HepG2 (cell line): ENCODE measurements around the gene C2orf42. TPM values are rescaled to one million over a fixed set of nuclear protein-coding genes. Genes with fewer than 3 reads are reported as not detected.

Experiments
- BATF2 ChIP-seq: sonication (generic); formaldehyde crosslinking; IDR thresholded peaks from 2 replicates; pipeline ENCODE4 v1.8.0; 2022; ENCODE audit warnings: mild to moderate bottlenecking, missing genetic modification reagents, moderate library complexity
- CEBPB ChIP-seq: IDR thresholded peaks from 2 replicates; pipeline ENCODE4 v1.6.1; 2011; ENCODE audit warnings: low read depth, low read length, improper control_type of control experiment, borderline replicate concordance
- DNMT1 ChIP-seq: sonication (generic); formaldehyde crosslinking; IDR thresholded peaks from 2 replicates; pipeline ENCODE4 v1.5.1; 2020; ENCODE audit warnings: mild to moderate bottlenecking, missing genetic modification reagents
- EP300 ChIP-seq, 3 experiments: sonication (generic) in 1 of 3; formaldehyde crosslinking in 1 of 3; IDR thresholded peaks; 2 replicates each; pipeline versions ENCODE4 v1.5.1 to v1.6.1; 2011 to 2020; ENCODE audit warnings: low read depth in 2 of 3, low read length in 2 of 3, borderline replicate concordance in 1 of 3, improper control_type of control experiment in 1 of 3, mild to moderate bottlenecking in 1 of 3, missing genetic modification reagents in 1 of 3, moderate library complexity in 1 of 3
- NCOA2 ChIP-seq: sonication (generic); formaldehyde crosslinking; IDR thresholded peaks from 2 replicates; pipeline ENCODE4 v1.8.0; 2022; ENCODE audit warnings: inconsistent platforms
- NR0B2 ChIP-seq: sonication (generic); formaldehyde crosslinking; IDR thresholded peaks from 2 replicates; pipeline ENCODE4 v1.4.0; 2020; ENCODE audit warnings: mild to moderate bottlenecking, missing genetic modification reagents
- PLRG1 ChIP-seq: fragments of 450-650 bp; conservative IDR thresholded peaks from 2 replicates; pipeline ENCODE4 v1.6.1; 2016
- POLR2AphosphoS2 ChIP-seq: IDR thresholded peaks from 2 replicates; pipeline ENCODE4 v1.6.1; 2011; ENCODE audit warnings: low read depth, low read length, improper control_type of control experiment
- SMARCC2 ChIP-seq: fragments of 450-650 bp; IDR thresholded peaks from 2 replicates; pipeline ENCODE4 v1.6.1; 2017; ENCODE audit warnings: antibody characterized with exemption, mild to moderate bottlenecking
- SNAPC2 ChIP-seq: sonication (generic); formaldehyde crosslinking; IDR thresholded peaks from 2 replicates; pipeline ENCODE4 v1.8.1; 2022; ENCODE audit warnings: mild to moderate bottlenecking, missing genetic modification reagents
- TSC22D2 ChIP-seq: sonication (generic); formaldehyde crosslinking; IDR thresholded peaks from 2 replicates; pipeline ENCODE4 v1.5.1; 2020; ENCODE audit warnings: missing genetic modification reagents, mild to moderate bottlenecking, borderline replicate concordance
- ZNF17 ChIP-seq: sonication (generic); formaldehyde crosslinking; IDR thresholded peaks from 2 replicates; pipeline ENCODE4 v1.5.0; 2020; ENCODE audit warnings: mild to moderate bottlenecking, missing genetic modification reagents
- ZNF251 ChIP-seq: sonication (generic); formaldehyde crosslinking; IDR thresholded peaks from 2 replicates; pipeline ENCODE4 v1.9.0; 2021; ENCODE audit warnings: mild to moderate bottlenecking, missing genetic modification reagents
- ZNF317 ChIP-seq: sonication (generic); formaldehyde crosslinking; IDR thresholded peaks from 2 replicates; pipeline ENCODE4 v1.5.0; 2020; ENCODE audit warnings: mild to moderate bottlenecking, missing genetic modification reagents
- ZNF333 ChIP-seq: sonication (generic); formaldehyde crosslinking; IDR thresholded peaks from 2 replicates; pipeline ENCODE4 v1.4.0; 2020; ENCODE audit warnings: mild to moderate bottlenecking, missing genetic modification reagents, borderline replicate concordance
- ZNF337 ChIP-seq: sonication (generic); formaldehyde crosslinking; IDR thresholded peaks from 2 replicates; pipeline ENCODE4 v1.5.1; 2020; ENCODE audit warnings: missing genetic modification reagents, low read depth, mild to moderate bottlenecking, borderline replicate concordance
- ZNF598 ChIP-seq: sonication (generic); formaldehyde crosslinking; IDR thresholded peaks from 2 replicates; pipeline ENCODE4 v1.5.1; 2020; ENCODE audit warnings: mild to moderate bottlenecking, missing genetic modification reagents, borderline replicate concordance
- ZNF629 ChIP-seq: sonication (generic); formaldehyde crosslinking; conservative IDR thresholded peaks from 2 replicates; pipeline ENCODE4 v1.5.0; 2020; ENCODE audit warnings: missing genetic modification reagents
- ZNF674 ChIP-seq: sonication (generic); formaldehyde crosslinking; IDR thresholded peaks from 2 replicates; pipeline ENCODE4 v1.5.0; 2020; ENCODE audit warnings: low read depth, mild to moderate bottlenecking, missing genetic modification reagents
- ZNF747 ChIP-seq: sonication (generic); formaldehyde crosslinking; IDR thresholded peaks from 2 replicates; pipeline ENCODE4 v1.8.1; 2023; ENCODE audit warnings: missing genetic modification reagents, mild to moderate bottlenecking, borderline replicate concordance
- ZNF773 ChIP-seq: sonication (generic); formaldehyde crosslinking; IDR thresholded peaks from 2 replicates; pipeline ENCODE4 v1.4.0; 2020; ENCODE audit warnings: missing genetic modification reagents, borderline replicate concordance
- ZSCAN21 ChIP-seq: sonication (generic); formaldehyde crosslinking; IDR thresholded peaks from 2 replicates; pipeline ENCODE4 v1.8.0; 2022; ENCODE audit warnings: mild to moderate bottlenecking, missing genetic modification reagents, moderate library complexity, borderline replicate concordance
- polyA plus RNA-seq, 8 experiments: library from polyadenylated mRNA; depleted of rRNA in 3 of 8; stranded (reverse) in 7 of 8; unstranded in 1 of 8; fragments of >200 nt; fragmentation: Illumina TruSeq in 4 of 8; extraction: Trizol in 4 of 8; gene quantifications; 2 replicates each; pipeline versions ENCODE4 v1.2.1 to v1.2.3, GENCODE V29; 2011 to 2016; ENCODE audit warnings: low read depth in 4 of 8, missing spikeins in 1 of 8, mixed read lengths in 1 of 8; ENCODE audit not compliant: insufficient read depth in 1 of 8
- total RNA-seq, 5 experiments: library from RNA; depleted of rRNA; stranded (reverse); fragments of >200 nt; fragmentation: Illumina TruSeq; extraction: Trizol; gene quantifications; 2 replicates each; pipeline ENCODE4 v1.2.3, GENCODE V29; 2016; ENCODE audit warnings: low read depth in 1 of 5
- TF ChIP-seq, protein P1 (sequence below): sonication (generic); formaldehyde crosslinking; IDR thresholded peaks from 2 replicates; pipeline ENCODE4 v1.4.0; 2020; ENCODE audit warnings: missing genetic modification reagents
- TF ChIP-seq, protein P2 (sequence below): sonication (generic); formaldehyde crosslinking; IDR thresholded peaks from 2 replicates; pipeline ENCODE4 v1.5.0; 2020; ENCODE audit warnings: missing genetic modification reagents

The C2orf42 gene
- total and polyA plus RNA-seq, 2 of the 13 experiments (the other 11 are each of a cell fraction or from before 2014, with no cell fraction given): 9.3 to 9.9 TPM

GRCh38 chr2:70142590-70143313 is 48.1 kb downstream of the C2orf42 start (continued):
- TF ChIP-seq ZNF598 (CRISPR knock-in tag): peak; percentile 55; the same call in 1 of the 2 replicates
- TF ChIP-seq ZNF674 (CRISPR knock-in tag): 0 out of 2 replicates have a peak, but pooled peaks have one; percentile 29
- TF ChIP-seq ZNF773 (CRISPR knock-in tag): no peak
- TF ChIP-seq TSC22D2 (CRISPR knock-in tag): peak; percentile 92
- peak; percentile 87; the same call in 1 of the 2 replicates for TF ChIP-seq SNAPC2 (CRISPR knock-in tag)
- TF ChIP-seq SMARCC2: peak; percentile 32; the same call in 1 of the 2 replicates
- peak; percentile 76 for TF ChIP-seq NCOA2
- TF ChIP-seq ZNF337 (CRISPR knock-in tag): peak; percentile 94; the same call in 1 of the 2 replicates
- TF ChIP-seq, protein P1, sequence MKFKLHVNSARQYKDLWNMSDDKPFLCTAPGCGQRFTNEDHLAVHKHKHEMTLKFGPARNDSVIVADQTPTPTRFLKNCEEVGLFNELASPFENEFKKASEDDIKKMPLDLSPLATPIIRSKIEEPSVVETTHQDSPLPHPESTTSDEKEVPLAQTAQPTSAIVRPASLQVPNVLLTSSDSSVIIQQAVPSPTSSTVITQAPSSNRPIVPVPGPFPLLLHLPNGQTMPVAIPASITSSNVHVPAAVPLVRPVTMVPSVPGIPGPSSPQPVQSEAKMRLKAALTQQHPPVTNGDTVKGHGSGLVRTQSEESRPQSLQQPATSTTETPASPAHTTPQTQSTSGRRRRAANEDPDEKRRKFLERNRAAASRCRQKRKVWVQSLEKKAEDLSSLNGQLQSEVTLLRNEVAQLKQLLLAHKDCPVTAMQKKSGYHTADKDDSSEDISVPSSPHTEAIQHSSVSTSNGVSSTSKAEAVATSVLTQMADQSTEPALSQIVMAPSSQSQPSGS (CRISPR knock-in tag): peak; percentile 100
- TF ChIP-seq EP300 (IDR thresholded peaks at IDR 0.05; ENCODE audit: low read depth in 2 of 2, low read length in 2 of 2): peak; percentile 72 to 87
- TF ChIP-seq EP300 (CRISPR knock-in tag; IDR thresholded peaks at IDR 0.05; ENCODE audit: borderline replicate concordance): peak; percentile 89
- TF ChIP-seq ZSCAN21 (CRISPR knock-in tag): no peak; the same call in 1 of the 2 replicates
- peak; percentile 22; the same call in 1 of the 2 replicates for TF ChIP-seq DNMT1 (CRISPR knock-in tag)
- TF ChIP-seq, protein P2, sequence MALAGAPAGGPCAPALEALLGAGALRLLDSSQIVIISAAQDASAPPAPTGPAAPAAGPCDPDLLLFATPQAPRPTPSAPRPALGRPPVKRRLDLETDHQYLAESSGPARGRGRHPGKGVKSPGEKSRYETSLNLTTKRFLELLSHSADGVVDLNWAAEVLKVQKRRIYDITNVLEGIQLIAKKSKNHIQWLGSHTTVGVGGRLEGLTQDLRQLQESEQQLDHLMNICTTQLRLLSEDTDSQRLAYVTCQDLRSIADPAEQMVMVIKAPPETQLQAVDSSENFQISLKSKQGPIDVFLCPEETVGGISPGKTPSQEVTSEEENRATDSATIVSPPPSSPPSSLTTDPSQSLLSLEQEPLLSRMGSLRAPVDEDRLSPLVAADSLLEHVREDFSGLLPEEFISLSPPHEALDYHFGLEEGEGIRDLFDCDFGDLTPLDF (CRISPR knock-in tag): peak; percentile 99
- TF ChIP-seq ZNF17 (CRISPR knock-in tag): 0 out of 2 replicates have a peak, but pooled peaks have one; percentile 15
- TF ChIP-seq ZNF333 (CRISPR knock-in tag): no peak
- TF ChIP-seq ZNF317 (CRISPR knock-in tag): no peak; the same call in 1 of the 2 replicates
- TF ChIP-seq POLR2AphosphoS2: no peak
- TF ChIP-seq ZNF251 (CRISPR knock-in tag): no peak
- peak; percentile 55 for TF ChIP-seq NR0B2
- peak; percentile 84 for TF ChIP-seq BATF2
- TF ChIP-seq PLRG1: no peak
- TF ChIP-seq ZNF629 (CRISPR knock-in tag): no peak; the same call in 1 of the 2 replicates
- peak; percentile 69; the same call in 1 of the 2 replicates for TF ChIP-seq CEBPB
- peak; percentile 99 for TF ChIP-seq ZNF747 (CRISPR knock-in tag)
